IPS-11a (cell line): ENCODE measurements around the gene HOPX.
"Not testable (repeated sequence)": the region's sequence is repeated elsewhere in the genome, so short reads cannot be mapped to it uniquely, and the experiment has no call there.

ENCODE experiments used
- H3K4me3 ChIP-seq: one replicate; pipeline ENCODE4 v1.5.1; 2013; ENCODE audit warnings: low read depth, low read length, control low read depth

Gene HOPX

GRCh38 chr4:56655627-56656345 lies 25.3 kb downstream of the HOPX start:
- H3K4me3 ChIP-seq, result peak overlapping the region; percentile 50

- peak overlapping the region; percentile 50 for H3K4me3 ChIP-seq
These were observed 25.9 kb downstream of the HOPX start for GRCh38 chr4:56655209-56655626.

- H3K4me3 ChIP-seq, result no peak overlapping the region
These were observed 26.9 kb downstream of the HOPX start for GRCh38 chr4:56654238-56654632.

GRCh38 chr4:56653461-56654237 lies 27.4 kb downstream of the HOPX start:
- no peak overlapping the region for H3K4me3 ChIP-seq

GRCh38 chr4:56652196-56652595 lies 28.9 kb downstream of the HOPX start:
- no peak overlapping the region for H3K4me3 ChIP-seq

- H3K4me3 ChIP-seq, result no peak overlapping the region
These were observed 30.1 kb downstream of the HOPX start for GRCh38 chr4:56651056-56651350.

- no peak overlapping the region for H3K4me3 ChIP-seq
These were observed 30.6 kb downstream of the HOPX start for GRCh38 chr4:56650262-56651055.

GRCh38 chr4:56649445-56650261 lies 31.4 kb downstream of the HOPX start:
- H3K4me3 ChIP-seq, result no peak overlapping the region

- H3K4me3 ChIP-seq, result no peak overlapping the region
These were observed 32.3 kb downstream of the HOPX start for GRCh38 chr4:56648824-56649151.

- H3K4me3 ChIP-seq, result no peak overlapping the region
These were observed 32.9 kb downstream of the HOPX start for GRCh38 chr4:56648021-56648823.

- H3K4me3 ChIP-seq, result no peak overlapping the region
These were observed 34.8 kb downstream of the HOPX start for GRCh38 chr4:56646341-56646740.

- no peak overlapping the region for H3K4me3 ChIP-seq
These were observed 37.5 kb downstream of the HOPX start for GRCh38 chr4:56643596-56643995.

GRCh38 chr4:56641494-56642051 lies 39.5 kb downstream of the HOPX start:
- no peak overlapping the region for H3K4me3 ChIP-seq

GRCh38 chr4:56640621-56641493 lies 40.2 kb downstream of the HOPX start:
- no peak overlapping the region for H3K4me3 ChIP-seq

GRCh38 chr4:56637791-56638190 lies 43.3 kb downstream of the HOPX start:
- no peak overlapping the region for H3K4me3 ChIP-seq

GRCh38 chr4:56637154-56637553 lies 43.9 kb downstream of the HOPX start:
- H3K4me3 ChIP-seq, result no peak overlapping the region

GRCh38 chr4:56634954-56635353 lies 46.1 kb downstream of the HOPX start:
- not testable (repeated sequence) for H3K4me3 ChIP-seq

- no peak overlapping the region for H3K4me3 ChIP-seq
These were observed 47.6 kb downstream of the HOPX start for GRCh38 chr4:56633486-56633885.
